Nephron (organoid): ENCODE data around the gene VAC14.
A peak's percentile ranks its signal among the peaks of the same experiment; 100 is the strongest.

Experiments
- H3K27ac Mint-ChIP-seq, 3 experiments: 2 replicates each; pipeline ENCODE4 v1.8.0; 2020; ENCODE audit warnings: mixed read lengths in 3 of 3, mild to moderate bottlenecking in 2 of 3, moderate library complexity in 1 of 3
- H3K27me3 Mint-ChIP-seq: 2 replicates; pipeline ENCODE4 v1.8.0; 2021; ENCODE audit warnings: low read depth, mild to moderate bottlenecking, moderate library complexity, mixed read lengths
- H3K36me3 Mint-ChIP-seq: 2 replicates; pipeline ENCODE4 v1.8.0; 2020; ENCODE audit warnings: low read depth, mixed read lengths
- H3K4me1 Mint-ChIP-seq: 2 replicates; pipeline ENCODE4 v1.8.0; 2020; ENCODE audit warnings: mixed read lengths
- H3K4me3 Mint-ChIP-seq, 3 experiments: 2 replicates each; pipeline ENCODE4 v1.8.0; 2020; ENCODE audit warnings: mild to moderate bottlenecking in 3 of 3, mixed read lengths in 3 of 3, moderate library complexity in 2 of 3
- H3K9me3 Mint-ChIP-seq: 2 replicates; pipeline ENCODE4 v1.8.0; 2020; ENCODE audit warnings: mixed read lengths
- TF ChIP-seq, protein P1 (sequence below), 3 experiments: fragments of 200-600 bp; sonication (generic); IDR thresholded peaks; one replicate each; pipeline ENCODE4 v1.5.0; 2021; ENCODE audit warnings: antibody characterized with exemption in 3 of 3; ENCODE audit not compliant: unreplicated experiment in 3 of 3

VAC14 gene

DNA sequence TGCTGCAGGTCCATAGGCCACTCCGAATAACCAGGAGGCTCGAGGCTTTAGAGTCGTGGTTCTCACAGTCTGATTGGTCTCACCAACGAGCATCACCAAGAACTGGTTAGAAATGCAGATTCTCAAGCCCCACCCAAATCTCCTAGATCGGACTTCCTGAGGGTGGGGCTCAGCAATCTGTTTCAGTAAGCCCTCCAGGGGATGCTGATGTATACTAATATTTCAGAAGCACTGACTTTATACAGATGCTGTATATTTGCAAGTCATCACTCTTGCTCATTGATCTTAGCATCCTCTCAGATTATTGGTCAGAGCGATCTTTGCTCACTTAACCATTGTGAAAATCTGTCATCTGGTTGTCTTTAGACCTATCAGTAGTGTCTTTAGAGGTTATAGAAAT lies 4.4 kb upstream of the VAC14 start:
- Mint-ChIP-seq H3K4me3 (no peak overlapping the region), H3K27ac (no peak overlapping the region), H3K9me3 (no peaks in the 10 kb centered on the region), H3K36me3 (no peaks in the 10 kb centered on the region), H3K27me3 (peaks cover 31% of the 10 kb centered on the region), H3K4me1 (peaks cover 10% of the 10 kb centered on the region)
- TF ChIP-seq, protein P1, sequence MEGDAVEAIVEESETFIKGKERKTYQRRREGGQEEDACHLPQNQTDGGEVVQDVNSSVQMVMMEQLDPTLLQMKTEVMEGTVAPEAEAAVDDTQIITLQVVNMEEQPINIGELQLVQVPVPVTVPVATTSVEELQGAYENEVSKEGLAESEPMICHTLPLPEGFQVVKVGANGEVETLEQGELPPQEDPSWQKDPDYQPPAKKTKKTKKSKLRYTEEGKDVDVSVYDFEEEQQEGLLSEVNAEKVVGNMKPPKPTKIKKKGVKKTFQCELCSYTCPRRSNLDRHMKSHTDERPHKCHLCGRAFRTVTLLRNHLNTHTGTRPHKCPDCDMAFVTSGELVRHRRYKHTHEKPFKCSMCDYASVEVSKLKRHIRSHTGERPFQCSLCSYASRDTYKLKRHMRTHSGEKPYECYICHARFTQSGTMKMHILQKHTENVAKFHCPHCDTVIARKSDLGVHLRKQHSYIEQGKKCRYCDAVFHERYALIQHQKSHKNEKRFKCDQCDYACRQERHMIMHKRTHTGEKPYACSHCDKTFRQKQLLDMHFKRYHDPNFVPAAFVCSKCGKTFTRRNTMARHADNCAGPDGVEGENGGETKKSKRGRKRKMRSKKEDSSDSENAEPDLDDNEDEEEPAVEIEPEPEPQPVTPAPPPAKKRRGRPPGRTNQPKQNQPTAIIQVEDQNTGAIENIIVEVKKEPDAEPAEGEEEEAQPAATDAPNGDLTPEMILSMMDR (IDR thresholded peaks at IDR 0.05; ENCODE audit: unreplicated experiment in 3 of 3): no peak

DNA sequence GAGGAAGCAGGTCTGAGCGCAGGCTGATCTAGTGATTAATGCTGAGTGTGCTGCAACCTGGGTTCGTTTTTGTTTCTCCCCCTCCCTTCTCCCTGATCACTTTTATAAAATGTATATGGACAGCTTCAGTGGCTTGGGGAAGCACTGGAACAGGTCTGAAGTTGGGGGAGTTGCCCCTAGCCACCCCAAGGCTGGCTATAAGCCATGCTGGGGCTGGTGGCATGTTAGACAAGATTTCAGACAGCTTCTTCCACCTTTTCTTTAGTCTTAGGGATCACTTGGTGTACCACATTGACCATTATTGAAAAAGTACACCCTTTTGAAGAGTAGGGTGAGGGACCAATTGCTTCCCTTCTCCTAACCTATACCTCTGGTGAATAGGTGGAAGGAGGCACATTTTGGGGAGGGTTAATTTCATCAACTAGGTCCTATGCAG lies 3.8 kb upstream of the VAC14 start:
- H3K36me3 Mint-ChIP-seq: no peaks in the 10 kb centered on the region
- H3K4me1 Mint-ChIP-seq: peaks cover 14% of the 10 kb centered on the region
- no peak overlapping the region for H3K4me3 Mint-ChIP-seq
- H3K27me3 Mint-ChIP-seq: peaks cover 25% of the 10 kb centered on the region
- H3K27ac Mint-ChIP-seq: no peak overlapping the region
- no peaks in the 10 kb centered on the region for H3K9me3 Mint-ChIP-seq
- TF ChIP-seq, protein P1 (IDR thresholded peaks at IDR 0.05; ENCODE audit: unreplicated experiment in 3 of 3): no peak

DNA sequence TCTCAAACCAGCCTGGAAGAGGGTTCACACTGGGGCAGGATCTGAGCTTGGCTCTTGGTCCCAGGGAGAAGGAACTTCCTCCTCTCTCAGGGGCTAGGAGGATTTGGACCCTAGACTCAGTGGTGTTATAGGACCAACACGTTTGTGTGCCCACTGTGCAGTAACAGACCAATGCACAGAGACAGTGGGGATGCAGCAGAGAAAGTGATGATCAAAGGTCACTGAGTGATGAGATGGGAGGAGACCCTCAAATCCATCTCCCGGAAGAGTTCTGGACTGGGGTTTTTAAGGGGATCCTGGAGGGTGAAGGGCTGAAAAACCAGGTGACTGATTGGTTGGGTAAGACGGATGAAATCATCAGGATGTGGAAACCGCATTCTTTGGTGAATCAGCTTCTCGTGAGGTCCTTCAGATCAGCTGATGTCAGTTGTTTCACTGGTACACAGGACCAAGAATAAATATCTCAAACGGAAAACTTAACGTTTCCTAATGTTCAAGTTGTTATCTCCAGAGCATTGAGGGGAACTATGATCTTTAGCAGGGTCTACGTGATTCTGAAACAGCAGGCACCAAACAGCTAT lies 3.3 kb upstream of the VAC14 start:
- Mint-ChIP-seq H3K27ac (no peak overlapping the region), H3K9me3 (no peaks in the 10 kb centered on the region), H3K4me1 (peaks cover 17% of the 10 kb centered on the region), H3K36me3 (no peaks in the 10 kb centered on the region), H3K27me3 (peaks cover 24% of the 10 kb centered on the region), H3K4me3 (no peak overlapping the region)
- TF ChIP-seq, protein P1 (IDR thresholded peaks at IDR 0.05; ENCODE audit: unreplicated experiment in 3 of 3): no peak

DNA sequence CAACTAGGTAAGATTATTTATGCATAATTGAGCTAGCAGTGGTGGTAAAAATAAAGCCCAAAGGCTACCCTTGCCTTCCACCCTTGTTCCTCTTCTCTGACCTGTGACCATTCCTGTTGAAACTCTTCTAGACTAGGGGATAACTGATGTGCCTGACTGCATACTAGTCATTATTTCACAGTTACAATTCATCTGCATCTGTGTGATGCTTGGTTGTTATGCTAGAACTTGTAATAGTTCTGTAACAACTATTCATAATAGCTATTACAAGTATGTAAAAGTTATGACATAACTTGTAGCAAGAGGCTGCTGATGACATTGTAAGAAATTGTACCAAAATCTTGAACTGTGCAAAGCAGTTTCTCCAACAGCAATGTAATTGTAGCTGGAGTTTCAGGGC lies 2.4 kb upstream of the VAC14 start:
- no peaks in the 10 kb centered on the region for H3K36me3 Mint-ChIP-seq
- H3K27me3 Mint-ChIP-seq: peaks cover 24% of the 10 kb centered on the region

DNA sequence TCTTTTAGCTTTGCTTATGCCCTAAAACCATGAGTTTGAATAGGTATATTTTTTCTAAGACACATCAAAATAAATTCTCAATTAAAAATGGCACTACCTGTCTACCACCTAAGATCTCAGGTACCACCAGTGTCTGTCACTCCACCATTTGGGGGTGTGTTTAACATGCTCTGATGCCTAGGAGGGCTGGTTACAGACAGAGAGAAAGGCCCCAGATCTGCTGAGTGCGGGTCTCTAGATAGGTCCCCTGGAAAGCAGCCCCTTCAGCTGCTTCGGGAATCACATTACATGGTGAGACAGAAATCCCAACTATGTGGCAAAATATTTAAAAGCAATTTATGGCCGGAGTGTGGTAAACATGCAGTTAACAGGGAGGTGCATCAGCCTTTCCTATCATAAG lies 653 bp upstream of the VAC14 start:
- H3K36me3 Mint-ChIP-seq: no peaks in the 10 kb centered on the region

More for the DNA sequence above, 2.4 kb upstream of the VAC14 start:
- peak overlapping the region in 1 of 3 experiments; percentile 63 for H3K4me3 Mint-ChIP-seq
- no peaks in the 10 kb centered on the region for H3K9me3 Mint-ChIP-seq
- H3K4me1 Mint-ChIP-seq: peaks cover 22% of the 10 kb centered on the region
- TF ChIP-seq, protein P1 (IDR thresholded peaks at IDR 0.05; ENCODE audit: unreplicated experiment in 3 of 3): no peak
- no peak overlapping the region for H3K27ac Mint-ChIP-seq

More for the DNA sequence above, 653 bp upstream of the VAC14 start:
- TF ChIP-seq, protein P1 (IDR thresholded peaks at IDR 0.05; ENCODE audit: unreplicated experiment in 3 of 3): no peak
- peaks cover 16% of the 10 kb centered on the region for H3K27me3 Mint-ChIP-seq
- peak overlapping the region in 1 of 3 experiments; percentile 82 for H3K27ac Mint-ChIP-seq
- H3K4me1 Mint-ChIP-seq: peaks cover 22% of the 10 kb centered on the region
- H3K9me3 Mint-ChIP-seq: no peaks in the 10 kb centered on the region
- peak overlapping the region; percentile 93 to 97 (median 94) for H3K4me3 Mint-ChIP-seq
